ENCODE measurements around the gene MRPL39.

MRPL39 gene

GRCh38 chr21:25615880-25616279, 8.6 kb upstream of the MRPL39 start:
- H3K9ac ChIP-seq (ENCODE audit: low read length): no peak overlapping the region
- no peaks in the 10 kb centered on the region for H3K27me3 ChIP-seq (replicated peaks; ENCODE audit: insufficient read depth, low read length)
- H4K20me1 ChIP-seq (ENCODE audit: insufficient read depth, low read length): no peaks in the 10 kb centered on the region
- no peak overlapping the region for H3K4me2 ChIP-seq (ENCODE audit: low read depth, low read length)
- TF ChIP-seq, protein P1, sequence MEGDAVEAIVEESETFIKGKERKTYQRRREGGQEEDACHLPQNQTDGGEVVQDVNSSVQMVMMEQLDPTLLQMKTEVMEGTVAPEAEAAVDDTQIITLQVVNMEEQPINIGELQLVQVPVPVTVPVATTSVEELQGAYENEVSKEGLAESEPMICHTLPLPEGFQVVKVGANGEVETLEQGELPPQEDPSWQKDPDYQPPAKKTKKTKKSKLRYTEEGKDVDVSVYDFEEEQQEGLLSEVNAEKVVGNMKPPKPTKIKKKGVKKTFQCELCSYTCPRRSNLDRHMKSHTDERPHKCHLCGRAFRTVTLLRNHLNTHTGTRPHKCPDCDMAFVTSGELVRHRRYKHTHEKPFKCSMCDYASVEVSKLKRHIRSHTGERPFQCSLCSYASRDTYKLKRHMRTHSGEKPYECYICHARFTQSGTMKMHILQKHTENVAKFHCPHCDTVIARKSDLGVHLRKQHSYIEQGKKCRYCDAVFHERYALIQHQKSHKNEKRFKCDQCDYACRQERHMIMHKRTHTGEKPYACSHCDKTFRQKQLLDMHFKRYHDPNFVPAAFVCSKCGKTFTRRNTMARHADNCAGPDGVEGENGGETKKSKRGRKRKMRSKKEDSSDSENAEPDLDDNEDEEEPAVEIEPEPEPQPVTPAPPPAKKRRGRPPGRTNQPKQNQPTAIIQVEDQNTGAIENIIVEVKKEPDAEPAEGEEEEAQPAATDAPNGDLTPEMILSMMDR (IDR thresholded peaks at IDR 0.05; ENCODE audit: low read length): no peak
- no peak for TF ChIP-seq EZH2 (optimal IDR thresholded peaks at IDR 0.05; ENCODE audit: low read depth, low read length)
- no peak for TF ChIP-seq EZH2phosphoT487 (IDR thresholded peaks at IDR 0.05; ENCODE audit: low read length)
- H3K36me3 ChIP-seq (replicated peaks; ENCODE audit: insufficient read depth, low read length): no peaks in the 10 kb centered on the region
- no peak overlapping the region for H2AFZ ChIP-seq (ENCODE audit: low read length)
- H3K79me2 ChIP-seq (ENCODE audit: low read length): no peaks in the 10 kb centered on the region
- H3K27ac ChIP-seq (ENCODE audit: low read length): no peak overlapping the region
- H3F3A ChIP-seq (ENCODE audit: insufficient read depth, low read length): no peaks in the 10 kb centered on the region
- no peak overlapping the region for H3K4me3 ChIP-seq (ENCODE audit: low read length)
- H3K9me3 ChIP-seq (replicated peaks; ENCODE audit: insufficient read depth, low read length): no peaks in the 10 kb centered on the region
- no peaks in the 10 kb centered on the region for H3K4me1 ChIP-seq (ENCODE audit: low read length)
- DNase-seq: no peak
- no peaks in the 10 kb centered on the region for H3K9me2 ChIP-seq (replicated peaks; ENCODE audit: insufficient read depth, low read length)

- H3K36me3 ChIP-seq (replicated peaks; ENCODE audit: insufficient read depth, low read length): no peaks in the 10 kb centered on the region
- H3K4me3 ChIP-seq (ENCODE audit: low read length): no peak overlapping the region
- no peaks in the 10 kb centered on the region for H3K9me3 ChIP-seq (replicated peaks; ENCODE audit: insufficient read depth, low read length)
- no peak for DNase-seq
- H3F3A ChIP-seq (ENCODE audit: insufficient read depth, low read length): no peaks in the 10 kb centered on the region
- H3K27ac ChIP-seq (ENCODE audit: low read length): no peak overlapping the region
- H3K4me1 ChIP-seq (ENCODE audit: low read length): no peaks in the 10 kb centered on the region
- no peaks in the 10 kb centered on the region for H3K79me2 ChIP-seq (ENCODE audit: low read length)
- H3K27me3 ChIP-seq (replicated peaks; ENCODE audit: insufficient read depth, low read length): no peaks in the 10 kb centered on the region
- TF ChIP-seq, protein P1 (IDR thresholded peaks at IDR 0.05; ENCODE audit: low read length): no peak
- no peak for TF ChIP-seq EZH2phosphoT487 (IDR thresholded peaks at IDR 0.05; ENCODE audit: low read length)
- no peak for TF ChIP-seq EZH2 (optimal IDR thresholded peaks at IDR 0.05; ENCODE audit: low read depth, low read length)
- no peak overlapping the region for H3K4me2 ChIP-seq (ENCODE audit: low read depth, low read length)
- no peak overlapping the region for H2AFZ ChIP-seq (ENCODE audit: low read length)
- no peak overlapping the region for H3K9ac ChIP-seq (ENCODE audit: low read length)
- H3K9me2 ChIP-seq (replicated peaks; ENCODE audit: insufficient read depth, low read length): no peaks in the 10 kb centered on the region
- H4K20me1 ChIP-seq (ENCODE audit: insufficient read depth, low read length): no peaks in the 10 kb centered on the region
Measured at GRCh38 chr21:25614441-25614840, 7.2 kb upstream of the MRPL39 start.

DNA sequence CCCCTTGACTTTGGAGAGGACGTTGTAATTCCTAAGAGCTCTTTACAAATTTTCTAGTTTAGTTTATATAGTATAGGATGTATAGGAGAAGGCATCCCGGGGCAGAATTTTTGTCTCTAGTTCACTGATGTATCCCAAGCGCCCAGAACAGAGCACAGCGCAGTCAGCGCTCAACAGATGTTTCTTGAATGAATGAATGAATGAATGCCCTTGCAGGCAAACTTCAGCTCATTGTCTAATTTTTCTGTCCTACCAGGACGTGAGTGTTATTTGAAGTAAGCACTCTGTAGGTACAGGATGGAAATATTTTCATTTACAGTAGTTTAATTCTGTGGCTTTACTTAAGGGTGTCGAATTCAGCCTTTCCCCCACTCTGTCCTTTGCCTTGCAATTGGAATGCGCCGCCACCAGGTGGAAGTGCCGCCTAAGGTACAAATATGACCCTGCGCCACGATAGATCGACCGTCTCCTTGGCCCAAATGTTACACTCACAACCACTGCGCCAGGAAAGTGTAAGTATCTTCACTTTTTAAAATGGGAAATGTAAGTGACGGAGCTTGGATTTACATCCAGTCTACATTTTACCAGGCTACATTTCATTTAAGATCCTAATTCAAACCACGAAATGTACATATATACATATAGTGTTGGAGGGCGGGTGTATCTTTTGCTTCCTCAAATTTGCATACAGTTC, 910 bp upstream of the MRPL39 start:
- H3K79me2 ChIP-seq (ENCODE audit: low read length): peaks cover 30% of the 10 kb centered on the region
- H3F3A ChIP-seq (ENCODE audit: insufficient read depth, low read length): no peaks in the 10 kb centered on the region
- H3K4me1 ChIP-seq (ENCODE audit: low read length): peaks cover 2% of the 10 kb centered on the region; the same call in 1 of the 2 replicates
- H3K36me3 ChIP-seq (replicated peaks; ENCODE audit: insufficient read depth, low read length): no peaks in the 10 kb centered on the region; the same call in 1 of the 2 replicates
- peak; percentile 84 for DNase-seq
- peak overlapping the region; percentile 91 for H3K4me3 ChIP-seq (ENCODE audit: low read length)
- peak overlapping the region; percentile 92 for H3K4me2 ChIP-seq (ENCODE audit: low read depth, low read length)
- no peaks in the 10 kb centered on the region for H4K20me1 ChIP-seq (ENCODE audit: insufficient read depth, low read length)
- H3K9ac ChIP-seq (ENCODE audit: low read length): peak overlapping the region; percentile 29; the same call in 1 of the 2 replicates
- no peaks in the 10 kb centered on the region for H3K27me3 ChIP-seq (replicated peaks; ENCODE audit: insufficient read depth, low read length)
- H3K9me2 ChIP-seq (replicated peaks; ENCODE audit: insufficient read depth, low read length): no peaks in the 10 kb centered on the region
- H3K27ac ChIP-seq (ENCODE audit: low read length): no peak overlapping the region
- peak overlapping the region; percentile 99 for H2AFZ ChIP-seq (ENCODE audit: low read length)
- no peaks in the 10 kb centered on the region for H3K9me3 ChIP-seq (replicated peaks; ENCODE audit: insufficient read depth, low read length)
- no peak for TF ChIP-seq EZH2 (optimal IDR thresholded peaks at IDR 0.05; ENCODE audit: low read depth, low read length)
- no peak for TF ChIP-seq EZH2phosphoT487 (IDR thresholded peaks at IDR 0.05; ENCODE audit: low read length)
- TF ChIP-seq, protein P1 (IDR thresholded peaks at IDR 0.05; ENCODE audit: low read length): peak; percentile 95
